B cell (primary cell): ENCODE results near the gene PRSS33.

Experiments
- EZH2 ChIP-seq: IDR thresholded peaks from 2 replicates; pipeline ENCODE4 v1.6.1; 2012; ENCODE audit warnings: borderline replicate concordance, low read depth, mild to moderate bottlenecking, moderate library complexity, low read length; ENCODE audit not compliant: insufficient read depth, poor library complexity, severe bottlenecking
- TF ChIP-seq, protein P1 (sequence below): fragments of 200-600 bp; IDR thresholded peaks from one replicate; pipeline ENCODE4 v1.8.0; 2022; ENCODE audit warnings: antibody characterized with exemption, mild to moderate bottlenecking

GRCh38 chr16:2738615-2739014, 48.7 kb downstream of the PRSS33 start:
- TF ChIP-seq, protein P1, sequence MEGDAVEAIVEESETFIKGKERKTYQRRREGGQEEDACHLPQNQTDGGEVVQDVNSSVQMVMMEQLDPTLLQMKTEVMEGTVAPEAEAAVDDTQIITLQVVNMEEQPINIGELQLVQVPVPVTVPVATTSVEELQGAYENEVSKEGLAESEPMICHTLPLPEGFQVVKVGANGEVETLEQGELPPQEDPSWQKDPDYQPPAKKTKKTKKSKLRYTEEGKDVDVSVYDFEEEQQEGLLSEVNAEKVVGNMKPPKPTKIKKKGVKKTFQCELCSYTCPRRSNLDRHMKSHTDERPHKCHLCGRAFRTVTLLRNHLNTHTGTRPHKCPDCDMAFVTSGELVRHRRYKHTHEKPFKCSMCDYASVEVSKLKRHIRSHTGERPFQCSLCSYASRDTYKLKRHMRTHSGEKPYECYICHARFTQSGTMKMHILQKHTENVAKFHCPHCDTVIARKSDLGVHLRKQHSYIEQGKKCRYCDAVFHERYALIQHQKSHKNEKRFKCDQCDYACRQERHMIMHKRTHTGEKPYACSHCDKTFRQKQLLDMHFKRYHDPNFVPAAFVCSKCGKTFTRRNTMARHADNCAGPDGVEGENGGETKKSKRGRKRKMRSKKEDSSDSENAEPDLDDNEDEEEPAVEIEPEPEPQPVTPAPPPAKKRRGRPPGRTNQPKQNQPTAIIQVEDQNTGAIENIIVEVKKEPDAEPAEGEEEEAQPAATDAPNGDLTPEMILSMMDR = no peak
- no peak for TF ChIP-seq EZH2
